Trophoblast cell (in vitro differentiated cells and primary cell): ENCODE data around the gene TOMM6.

ENCODE experiments used
- DNase-seq, 2 donors: peaks; one replicate each; pipeline ENCODE4 v3.0.0-alpha.2; 2016
- H2AFZ ChIP-seq: 2 replicates; pipeline ENCODE4 v1.6.1; 2013; ENCODE audit warnings: low read length, moderate library complexity, mild to moderate bottlenecking; ENCODE audit not compliant: insufficient read depth, poor library complexity
- H2AK5ac ChIP-seq: 2 replicates; pipeline ENCODE4 v1.6.1; 2013; ENCODE audit warnings: mild to moderate bottlenecking, low read length
- H2BK120ac ChIP-seq: 2 replicates; pipeline ENCODE4 v1.6.1; 2013; ENCODE audit warnings: low read length, mild to moderate bottlenecking, moderate library complexity; ENCODE audit not compliant: insufficient read depth, poor library complexity
- H2BK12ac ChIP-seq: 2 replicates; pipeline ENCODE4 v1.6.1; 2013; ENCODE audit warnings: mild to moderate bottlenecking, low read length, moderate library complexity
- H2BK5ac ChIP-seq: 2 replicates; pipeline ENCODE4 v1.6.1; 2013; ENCODE audit warnings: low read length, low read depth, moderate library complexity, mild to moderate bottlenecking; ENCODE audit not compliant: poor library complexity
- H3K14ac ChIP-seq: 2 replicates; pipeline ENCODE4 v1.6.1; 2013; ENCODE audit warnings: mild to moderate bottlenecking, low read length
- H3K18ac ChIP-seq: 2 replicates; pipeline ENCODE4 v1.6.1; 2013; ENCODE audit warnings: mild to moderate bottlenecking, low read length
- H3K23ac ChIP-seq: 2 replicates; pipeline ENCODE4 v1.6.1; 2013; ENCODE audit warnings: low read length
- H3K27ac ChIP-seq: 2 replicates; pipeline ENCODE4 v1.5.1; 2013; ENCODE audit warnings: low read depth, mild to moderate bottlenecking, inconsistent platforms, low read length, moderate library complexity
- H3K27me3 ChIP-seq: 2 replicates; pipeline ENCODE4 v1.6.1; 2013; ENCODE audit warnings: inconsistent platforms, mild to moderate bottlenecking, low read length, moderate library complexity; ENCODE audit not compliant: insufficient read depth
- H3K36me3 ChIP-seq, 2 experiments: 1 replicate in 1 of 2; 2 replicates in 1 of 2; pipeline ENCODE4 v1.6.1; 2013; ENCODE audit warnings: low read length in 2 of 2, mild to moderate bottlenecking in 2 of 2, moderate library complexity in 1 of 2; ENCODE audit not compliant: insufficient read depth in 2 of 2, control insufficient read depth in 1 of 2
- H3K4ac ChIP-seq: 2 replicates; pipeline ENCODE4 v1.6.1; 2013; ENCODE audit warnings: low read depth, mild to moderate bottlenecking, low read length, moderate library complexity
- H3K4me1 ChIP-seq, 2 experiments: 1 replicate in 1 of 2; 2 replicates in 1 of 2; pipeline ENCODE4 v1.6.1; 2013; ENCODE audit warnings: low read length in 2 of 2, mild to moderate bottlenecking in 2 of 2, moderate library complexity in 1 of 2; ENCODE audit not compliant: insufficient read depth in 2 of 2, control insufficient read depth in 1 of 2
- H3K4me2 ChIP-seq: 2 replicates; pipeline ENCODE4 v1.6.1; 2013; ENCODE audit warnings: inconsistent platforms, mild to moderate bottlenecking, low read length, moderate library complexity
- H3K4me3 ChIP-seq: 2 replicates; pipeline ENCODE4 v1.5.1; 2013; ENCODE audit warnings: mild to moderate bottlenecking, low read depth, low read length, inconsistent platforms
- H3K79me1 ChIP-seq: one replicate; pipeline ENCODE4 v1.6.1; 2013; ENCODE audit warnings: low read length
- H3K79me2 ChIP-seq: 2 replicates; pipeline ENCODE4 v1.6.1; 2013; ENCODE audit warnings: low read length, mild to moderate bottlenecking; ENCODE audit not compliant: control insufficient read depth, insufficient read depth, poor library complexity
- H3K9ac ChIP-seq: 2 replicates; pipeline ENCODE4 v1.6.1; 2013; ENCODE audit warnings: mild to moderate bottlenecking, low read length
- H3K9me3 ChIP-seq: 2 replicates; pipeline ENCODE4 v1.6.1; 2013; ENCODE audit warnings: low read depth, mild to moderate bottlenecking, control low read depth, inconsistent platforms, low read length; ENCODE audit not compliant: insufficient read depth
- H4K12ac ChIP-seq: 2 replicates; pipeline ENCODE4 v1.6.1; 2013; ENCODE audit warnings: low read depth, mild to moderate bottlenecking, low read length, moderate library complexity
- H4K8ac ChIP-seq: 2 replicates; pipeline ENCODE4 v1.6.1; 2013; ENCODE audit warnings: low read depth, mild to moderate bottlenecking, low read length, moderate library complexity
- H4K91ac ChIP-seq: one replicate; pipeline ENCODE4 v1.6.1; 2013; ENCODE audit warnings: low read depth, mild to moderate bottlenecking, low read length, moderate library complexity
- WGBS: extraction: QIAGEN DNeasy Blood & Tissue Kit; methylation state at CpG from one replicate; pipeline ENCODE4 v1.1.7; 2013; ENCODE audit warnings: missing lambda C conversion rate; ENCODE audit not compliant: insufficient read length, insufficient coverage; ENCODE audit errors: extremely low coverage; 5-methylcytosine and 5-hydroxymethylcytosine counted together

TOMM6 gene

GRCh38 chr6:41778895-41779294 lies 8.6 kb upstream of the TOMM6 start:
- no peaks in the 10 kb centered on the region for H3K79me2 ChIP-seq
- H3K36me3 ChIP-seq = peaks cover 11 to 16% of the 10 kb centered on the region in 2 experiments
- H4K12ac ChIP-seq = no peak overlapping the region
- H3K4me1 ChIP-seq = peaks cover 6 to 12% of the 10 kb centered on the region in 2 experiments
- no peak for DNase-seq
- no peak overlapping the region for H2BK120ac ChIP-seq
- no peak overlapping the region for H2BK5ac ChIP-seq
- H3K27me3 ChIP-seq = no peaks in the 10 kb centered on the region
- no peak overlapping the region for H3K4me3 ChIP-seq
- no peak overlapping the region for H4K91ac ChIP-seq
- H3K9ac ChIP-seq = no peak overlapping the region
- H3K9me3 ChIP-seq = no peaks in the 10 kb centered on the region
- H2AK5ac ChIP-seq = peak overlapping the region; percentile 3
- H3K4ac ChIP-seq = no peak overlapping the region
- H3K18ac ChIP-seq = no peak overlapping the region
- no peak overlapping the region for H3K27ac ChIP-seq
- H3K79me1 ChIP-seq = peaks cover 2% of the 10 kb centered on the region
- peak overlapping the region; percentile 17 for H4K8ac ChIP-seq
- no peak overlapping the region for H3K23ac ChIP-seq
- peak overlapping the region; percentile 29 for H3K14ac ChIP-seq
- peak overlapping the region; percentile 90 for H3K4me2 ChIP-seq
- WGBS = no CpG with 5 or more reads among the region's 6 CpGs
- H2AFZ ChIP-seq = no peak overlapping the region
- no peak overlapping the region for H2BK12ac ChIP-seq

GRCh38 chr6:41779336-41779735 lies 8.2 kb upstream of the TOMM6 start:
- no peak for DNase-seq
- peak overlapping the region; percentile 3 for H2AK5ac ChIP-seq
- no peaks in the 10 kb centered on the region for H3K9me3 ChIP-seq
- H3K14ac ChIP-seq = peak overlapping the region; percentile 29
- peak overlapping the region; percentile 90 for H3K4me2 ChIP-seq
- peak overlapping the region; percentile 7 for H3K4ac ChIP-seq
- H2BK120ac ChIP-seq = no peak overlapping the region
- H3K23ac ChIP-seq = no peak overlapping the region
- H3K4me1 ChIP-seq = peaks cover 6 to 12% of the 10 kb centered on the region in 2 experiments
- no CpG with 5 or more reads among the region's 16 CpGs for WGBS
- peaks cover 11 to 16% of the 10 kb centered on the region in 2 experiments for H3K36me3 ChIP-seq
- H3K79me1 ChIP-seq = peaks cover 2% of the 10 kb centered on the region
- no peak overlapping the region for H3K27ac ChIP-seq
- peak overlapping the region; percentile 78 for H3K9ac ChIP-seq
- peak overlapping the region; percentile 1 for H2AFZ ChIP-seq
- H2BK5ac ChIP-seq = no peak overlapping the region
- H3K4me3 ChIP-seq = peak overlapping the region; percentile 72
- H4K91ac ChIP-seq = peak overlapping the region; percentile 36
- H4K8ac ChIP-seq = peak overlapping the region; percentile 17
- H4K12ac ChIP-seq = peak overlapping the region; percentile 11
- peak overlapping the region; percentile 28 for H3K18ac ChIP-seq
- H2BK12ac ChIP-seq = no peak overlapping the region
- no peaks in the 10 kb centered on the region for H3K79me2 ChIP-seq
- H3K27me3 ChIP-seq = no peaks in the 10 kb centered on the region

DNA sequence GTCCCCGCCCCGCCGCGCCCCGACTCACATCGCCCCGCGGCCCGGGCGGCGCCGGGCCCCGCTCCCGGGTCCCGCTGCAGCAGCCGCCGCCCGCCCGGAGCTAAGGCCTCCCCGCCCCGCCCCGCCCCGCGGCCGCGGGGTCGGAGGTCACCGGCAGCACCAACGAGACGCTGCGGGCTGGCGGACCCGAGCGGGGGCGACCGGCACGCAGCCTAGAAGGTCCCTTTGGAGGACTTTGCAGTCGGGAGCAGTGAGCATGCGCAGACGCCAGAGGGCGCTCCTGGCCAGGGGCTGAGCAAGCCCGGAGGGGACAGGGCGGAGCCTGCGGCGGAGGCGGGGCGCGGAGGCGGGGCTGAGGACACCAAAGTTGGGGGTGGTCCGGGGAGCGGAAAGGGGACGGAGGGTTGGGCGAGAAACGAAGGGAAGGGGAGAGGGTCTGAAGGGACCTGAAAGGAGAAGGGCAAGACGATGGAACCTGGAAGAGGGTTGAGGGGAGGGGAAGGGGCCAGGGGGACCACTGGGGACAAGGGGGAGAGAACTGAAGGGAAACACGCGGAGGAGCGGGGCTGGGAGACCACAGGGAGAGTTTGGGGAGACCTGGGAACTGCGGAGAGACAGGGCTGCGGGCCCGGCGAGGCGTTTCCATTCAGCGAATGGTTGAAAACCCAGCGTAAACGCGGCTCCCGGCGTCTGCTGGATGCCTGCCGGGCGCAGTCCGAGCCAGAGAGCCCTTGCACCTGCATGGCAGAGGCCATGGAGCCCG lies 7.5 kb upstream of the TOMM6 start, which contains the start of gene FRS3:
TSS of gene FRS3 (minus strand) at position 113 of the 763 bp plus-strand sequence. CDS start 2,913 bp downstream, outside the sequence.
- no peak within 1 kb of the TSS for H2BK5ac ChIP-seq
- peak within 1 kb of the TSS; percentile 63 for H4K91ac ChIP-seq
- peak within 1 kb of the TSS; percentile 11 for H4K12ac ChIP-seq

DNA sequence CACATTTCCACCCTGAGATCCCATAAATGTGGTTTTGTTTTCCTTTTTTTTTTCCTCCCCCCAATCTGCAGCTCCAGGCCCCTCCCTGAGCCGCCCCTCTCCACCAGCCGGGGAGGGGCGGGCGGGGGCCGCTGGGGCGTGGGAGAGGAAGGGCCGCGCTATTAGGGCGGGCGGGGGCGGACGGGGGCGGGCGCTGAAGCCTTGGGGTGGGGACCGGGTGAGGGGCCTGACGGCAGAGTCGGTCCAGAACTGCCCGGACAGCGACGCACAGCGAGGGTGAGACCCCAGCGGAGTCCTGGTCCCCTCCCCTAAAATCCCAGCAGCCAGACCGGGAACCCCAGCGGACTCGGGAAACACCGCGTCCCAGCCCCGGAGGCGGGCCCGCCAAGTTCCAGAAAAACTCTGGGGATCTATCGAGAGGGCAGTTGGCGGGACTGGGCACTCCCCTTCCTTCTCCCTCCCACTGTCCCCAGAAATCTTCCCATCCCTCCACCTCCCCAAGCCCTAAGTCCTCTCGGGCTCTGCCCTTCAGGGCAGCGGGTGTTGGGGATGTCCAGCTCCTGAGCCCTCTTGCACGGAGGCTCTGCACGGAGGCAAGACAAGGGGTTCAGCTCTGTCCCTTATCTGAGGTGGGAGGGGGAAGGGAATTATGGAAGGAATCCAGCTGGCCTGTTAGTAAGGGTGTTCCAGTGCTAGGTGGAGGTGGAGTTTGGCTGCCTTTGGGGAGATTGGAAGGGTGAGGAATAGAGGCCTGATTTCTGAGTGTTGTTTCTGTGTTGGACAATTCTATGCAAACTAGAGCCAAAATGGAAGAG lies 6.7 kb upstream of the TOMM6 start, which contains the start of gene PRICKLE4:
TSS of gene PRICKLE4 (plus strand) at position 232 of the 815 bp plus-strand sequence. CDS start 2,692 bp downstream, outside the sequence.
- no CpG with 5 or more reads among the region's 36 CpGs for WGBS
- Histone ChIP-seq H3K27ac (no peak within 1 kb of the TSS), H2BK5ac (no peak within 1 kb of the TSS)

More for the DNA sequence above, 7.5 kb upstream of the TOMM6 start, which contains the start of gene FRS3:
- Histone ChIP-seq H3K27me3 (no peaks in the 10 kb centered on the region), H3K18ac (peak within 1 kb of the TSS; percentile 72), H3K36me3 (peaks cover 7 to 9% of the 10 kb centered on the region in 2 experiments), H2BK12ac (no peak within 1 kb of the TSS), H2AK5ac (peak within 1 kb of the TSS; percentile 3), H3K4me3 (peak within 1 kb of the TSS; percentile 72), H3K79me2 (no peaks in the 10 kb centered on the region), H3K14ac (peak within 1 kb of the TSS; percentile 29), H3K4me2 (peak within 1 kb of the TSS; percentile 90), H4K8ac (peak within 1 kb of the TSS; percentile 25), H2AFZ (peak within 1 kb of the TSS; percentile 75), H3K27ac (no peak within 1 kb of the TSS), H3K79me1 (peaks cover 2% of the 10 kb centered on the region), H3K9me3 (no peaks in the 10 kb centered on the region), H3K9ac (peak within 1 kb of the TSS; percentile 78), H2BK120ac (peak within 1 kb of the TSS; percentile 34), H3K4ac (peak within 1 kb of the TSS; percentile 7), H3K23ac (no peak within 1 kb of the TSS), H3K4me1 (peaks cover 9 to 18% of the 10 kb centered on the region in 2 experiments)
- no CpG with 5 or more reads among the region's 73 CpGs for WGBS
- peak; percentile 94 to 98 for DNase-seq

More for the DNA sequence above, 6.7 kb upstream of the TOMM6 start, which contains the start of gene PRICKLE4:
- peak within 1 kb of the TSS; percentile 78 for H3K9ac ChIP-seq
- H3K4me1 ChIP-seq = peaks cover 16 to 25% of the 10 kb centered on the region in 2 experiments
- peak within 1 kb of the TSS; percentile 90 for H3K4me2 ChIP-seq
- no peak for DNase-seq
- H3K27me3 ChIP-seq = no peaks in the 10 kb centered on the region
- peak within 1 kb of the TSS; percentile 72 for H3K4me3 ChIP-seq
- H3K36me3 ChIP-seq = peaks cover 3 to 4% of the 10 kb centered on the region in 2 experiments
- peak within 1 kb of the TSS; percentile 63 for H4K91ac ChIP-seq
- no peak within 1 kb of the TSS for H2AK5ac ChIP-seq
- no peak within 1 kb of the TSS for H2BK12ac ChIP-seq
- peaks cover 2% of the 10 kb centered on the region for H3K79me1 ChIP-seq
- H2AFZ ChIP-seq = peak within 1 kb of the TSS; percentile 75
- H3K23ac ChIP-seq = no peak within 1 kb of the TSS
- H4K12ac ChIP-seq = no peak within 1 kb of the TSS
- no peaks in the 10 kb centered on the region for H3K79me2 ChIP-seq
- peak within 1 kb of the TSS; percentile 72 for H3K18ac ChIP-seq
- peak within 1 kb of the TSS; percentile 25 for H4K8ac ChIP-seq
- no peak within 1 kb of the TSS for H3K4ac ChIP-seq
- H3K9me3 ChIP-seq = no peaks in the 10 kb centered on the region
- H2BK120ac ChIP-seq = peak within 1 kb of the TSS; percentile 34
- peak within 1 kb of the TSS; percentile 35 for H3K14ac ChIP-seq
